Measurements from ENCODE around the gene AFF3.
"Not testable (repeated sequence)": the region's sequence is repeated elsewhere in the genome, so short reads cannot be mapped to it uniquely, and the experiment has no call there.

The AFF3 gene

DNA sequence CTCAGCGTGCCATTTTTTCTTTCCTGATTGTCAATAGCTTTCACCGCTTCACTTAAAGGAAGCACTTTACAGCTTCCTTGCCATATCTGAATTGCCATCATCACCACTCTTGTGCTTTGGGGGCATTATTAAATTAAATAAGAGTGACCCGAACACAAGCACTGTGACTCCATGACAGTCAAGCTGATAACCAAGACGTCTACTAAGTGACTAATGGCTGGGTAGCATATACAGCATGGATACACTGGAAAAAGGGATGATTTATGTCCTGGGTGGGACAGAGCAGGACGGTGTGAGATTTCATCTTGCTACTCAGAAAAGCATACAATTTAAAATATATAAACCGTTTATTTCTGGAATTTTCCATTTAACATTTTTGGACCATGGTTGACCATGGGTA is 24.3 kb upstream of the AFF3 start:
- no peak for TF ChIP-seq ESRRG (CRISPR knock-in tag; IDR thresholded peaks at IDR 0.05)
- no peak for TF ChIP-seq ZNF565 (CRISPR knock-in tag; conservative IDR thresholded peaks at IDR 0.05; ENCODE audit: low read depth)
- ATAC-seq = no peak

DNA sequence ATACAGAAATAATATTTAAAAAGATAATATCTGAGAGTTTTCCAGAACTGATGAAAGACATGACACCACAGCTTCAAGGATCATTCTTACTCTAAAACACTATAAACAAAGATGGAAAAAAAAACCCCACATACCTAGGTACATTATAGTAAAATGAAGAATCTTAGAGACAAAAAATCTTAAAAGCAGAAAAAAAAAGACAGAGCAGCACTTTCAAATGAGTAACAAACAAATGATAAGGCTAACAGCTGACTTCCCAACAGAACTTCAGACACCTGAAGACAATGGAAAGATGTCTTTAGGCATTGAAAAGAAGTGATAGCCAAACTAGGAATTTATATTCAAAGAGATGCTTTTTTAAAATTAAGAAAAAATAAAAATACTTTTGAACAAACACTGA is 21.2 kb upstream of the AFF3 start:
- no peak for ATAC-seq
- TF ChIP-seq ZNF565 (CRISPR knock-in tag; conservative IDR thresholded peaks at IDR 0.05; ENCODE audit: low read depth) = no peak
- TF ChIP-seq ARNTL (CRISPR knock-in tag; IDR thresholded peaks at IDR 0.05; ENCODE audit: borderline replicate concordance, low read depth) = no peak
- TF ChIP-seq, protein P1, sequence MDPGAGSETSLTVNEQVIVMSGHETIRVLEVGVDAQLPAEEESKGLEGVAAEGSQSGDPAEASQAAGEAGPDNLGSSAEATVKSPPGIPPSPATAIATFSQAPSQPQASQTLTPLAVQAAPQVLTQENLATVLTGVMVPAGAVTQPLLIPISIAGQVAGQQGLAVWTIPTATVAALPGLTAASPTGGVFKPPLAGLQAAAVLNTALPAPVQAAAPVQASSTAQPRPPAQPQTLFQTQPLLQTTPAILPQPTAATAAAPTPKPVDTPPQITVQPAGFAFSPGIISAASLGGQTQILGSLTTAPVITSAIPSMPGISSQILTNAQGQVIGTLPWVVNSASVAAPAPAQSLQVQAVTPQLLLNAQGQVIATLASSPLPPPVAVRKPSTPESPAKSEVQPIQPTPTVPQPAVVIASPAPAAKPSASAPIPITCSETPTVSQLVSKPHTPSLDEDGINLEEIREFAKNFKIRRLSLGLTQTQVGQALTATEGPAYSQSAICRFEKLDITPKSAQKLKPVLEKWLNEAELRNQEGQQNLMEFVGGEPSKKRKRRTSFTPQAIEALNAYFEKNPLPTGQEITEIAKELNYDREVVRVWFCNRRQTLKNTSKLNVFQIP (CRISPR knock-in tag; IDR thresholded peaks at IDR 0.05; ENCODE audit: borderline replicate concordance, low read depth) = no peak
- TF ChIP-seq ZFP3 (CRISPR knock-in tag; IDR thresholded peaks at IDR 0.05) = no peak
- no peak for TF ChIP-seq CSDC2 (CRISPR knock-in tag; IDR thresholded peaks at IDR 0.05)
- TF ChIP-seq RARB (CRISPR knock-in tag; IDR thresholded peaks at IDR 0.05) = no peak
- no peak for TF ChIP-seq BACH2 (CRISPR knock-in tag; IDR thresholded peaks at IDR 0.05; ENCODE audit: borderline replicate concordance)
- no peak for TF ChIP-seq ZFP30 (CRISPR knock-in tag; IDR thresholded peaks at IDR 0.05)
- no peak for TF ChIP-seq TCF4 (CRISPR knock-in tag; IDR thresholded peaks at IDR 0.05; ENCODE audit: borderline replicate concordance)
- no peak for TF ChIP-seq ISL1 (CRISPR knock-in tag; IDR thresholded peaks at IDR 0.05)

DNA sequence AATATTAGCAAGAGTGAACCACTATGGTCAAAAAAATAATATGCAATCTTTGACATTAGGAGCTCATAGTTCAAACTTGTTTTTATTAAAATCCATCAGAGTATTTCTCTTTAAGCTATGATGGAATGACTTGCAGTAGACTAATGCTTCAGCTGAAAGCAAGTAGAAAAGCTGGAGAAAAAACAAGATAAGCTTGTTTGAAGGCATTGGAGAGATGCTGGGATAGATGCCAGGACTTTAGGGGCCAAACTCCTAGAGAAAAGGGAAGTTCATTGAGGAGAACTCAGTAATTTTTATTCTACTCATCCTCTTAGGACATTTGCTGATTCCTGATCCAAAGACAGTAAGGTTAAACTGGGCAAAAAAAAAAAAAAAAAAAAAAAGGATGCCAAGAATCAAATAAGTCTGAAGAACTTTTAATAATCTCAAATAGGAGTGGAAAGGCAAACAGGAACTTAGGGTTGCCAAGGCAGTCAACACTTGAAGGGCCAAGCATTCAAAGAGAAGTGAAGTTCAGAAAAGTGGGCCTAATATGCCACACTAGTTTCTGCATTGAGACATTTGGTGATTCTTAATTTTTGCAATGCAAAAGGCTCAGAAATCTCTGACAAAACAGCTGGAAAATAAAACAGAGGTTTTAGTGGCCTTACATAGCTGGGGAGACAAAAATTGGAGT is 19.7 kb upstream of the AFF3 start:
- TF ChIP-seq, protein P2, sequence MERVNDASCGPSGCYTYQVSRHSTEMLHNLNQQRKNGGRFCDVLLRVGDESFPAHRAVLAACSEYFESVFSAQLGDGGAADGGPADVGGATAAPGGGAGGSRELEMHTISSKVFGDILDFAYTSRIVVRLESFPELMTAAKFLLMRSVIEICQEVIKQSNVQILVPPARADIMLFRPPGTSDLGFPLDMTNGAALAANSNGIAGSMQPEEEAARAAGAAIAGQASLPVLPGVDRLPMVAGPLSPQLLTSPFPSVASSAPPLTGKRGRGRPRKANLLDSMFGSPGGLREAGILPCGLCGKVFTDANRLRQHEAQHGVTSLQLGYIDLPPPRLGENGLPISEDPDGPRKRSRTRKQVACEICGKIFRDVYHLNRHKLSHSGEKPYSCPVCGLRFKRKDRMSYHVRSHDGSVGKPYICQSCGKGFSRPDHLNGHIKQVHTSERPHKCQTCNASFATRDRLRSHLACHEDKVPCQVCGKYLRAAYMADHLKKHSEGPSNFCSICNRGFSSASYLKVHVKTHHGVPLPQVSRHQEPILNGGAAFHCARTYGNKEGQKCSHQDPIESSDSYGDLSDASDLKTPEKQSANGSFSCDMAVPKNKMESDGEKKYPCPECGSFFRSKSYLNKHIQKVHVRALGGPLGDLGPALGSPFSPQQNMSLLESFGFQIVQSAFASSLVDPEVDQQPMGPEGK (CRISPR knock-in tag; IDR thresholded peaks at IDR 0.05; ENCODE audit: borderline replicate concordance) = no peak
- TF ChIP-seq PPARA (CRISPR knock-in tag; IDR thresholded peaks at IDR 0.05; ENCODE audit: borderline replicate concordance) = no peak
- no peak for ATAC-seq

DNA sequence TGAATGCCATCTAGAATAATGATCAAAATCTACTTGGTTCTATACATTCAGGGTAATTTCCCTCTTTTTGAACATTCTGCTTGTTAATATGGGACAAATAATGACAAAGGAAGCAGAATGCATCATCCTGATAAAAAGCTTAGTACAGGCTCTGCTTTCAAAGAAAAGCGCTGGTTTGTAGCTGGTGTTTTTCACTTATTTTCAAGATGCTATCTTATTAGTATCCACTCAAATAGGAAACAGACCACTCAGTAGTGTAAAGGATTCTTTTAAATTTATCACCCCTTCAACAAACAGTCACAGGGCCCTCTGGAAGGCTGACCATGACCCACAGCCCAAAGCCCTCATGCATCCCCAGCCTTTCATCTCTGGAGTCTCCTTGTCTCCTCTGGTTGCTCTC is 18.0 kb upstream of the AFF3 start:
- TF ChIP-seq ZNF70 (CRISPR knock-in tag; IDR thresholded peaks at IDR 0.05) (no peak), BACH2 (CRISPR knock-in tag; IDR thresholded peaks at IDR 0.05; ENCODE audit: borderline replicate concordance) (no peak), ZNF565 (CRISPR knock-in tag; conservative IDR thresholded peaks at IDR 0.05; ENCODE audit: low read depth) (no peak), TCF4 (CRISPR knock-in tag; IDR thresholded peaks at IDR 0.05; ENCODE audit: borderline replicate concordance) (peak; percentile 49), PPARA (CRISPR knock-in tag; IDR thresholded peaks at IDR 0.05; ENCODE audit: borderline replicate concordance) (no peak), TOX (CRISPR knock-in tag; IDR thresholded peaks at IDR 0.05; ENCODE audit: borderline replicate concordance) (no peak)
- no peak for ATAC-seq

DNA sequence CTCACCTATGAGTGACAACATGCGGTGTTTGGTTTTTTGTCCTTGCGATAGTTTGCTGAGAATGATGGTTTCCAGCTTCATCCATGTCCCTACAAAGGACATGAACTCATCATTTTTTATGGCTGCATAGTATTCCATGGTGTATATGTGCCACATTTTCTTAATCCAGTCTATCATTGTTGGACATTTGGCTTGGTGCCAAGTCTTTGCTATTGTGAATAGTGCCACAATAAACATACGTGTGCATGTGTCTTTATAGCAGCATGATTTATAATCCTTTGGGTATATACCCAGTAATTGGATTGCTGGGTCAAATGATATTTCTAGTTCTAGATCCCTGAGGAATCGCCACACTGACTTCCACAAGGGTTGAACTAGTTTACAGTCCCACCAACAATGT is 9.4 kb upstream of the AFF3 start:
- not testable (repeated sequence) for ATAC-seq

DNA sequence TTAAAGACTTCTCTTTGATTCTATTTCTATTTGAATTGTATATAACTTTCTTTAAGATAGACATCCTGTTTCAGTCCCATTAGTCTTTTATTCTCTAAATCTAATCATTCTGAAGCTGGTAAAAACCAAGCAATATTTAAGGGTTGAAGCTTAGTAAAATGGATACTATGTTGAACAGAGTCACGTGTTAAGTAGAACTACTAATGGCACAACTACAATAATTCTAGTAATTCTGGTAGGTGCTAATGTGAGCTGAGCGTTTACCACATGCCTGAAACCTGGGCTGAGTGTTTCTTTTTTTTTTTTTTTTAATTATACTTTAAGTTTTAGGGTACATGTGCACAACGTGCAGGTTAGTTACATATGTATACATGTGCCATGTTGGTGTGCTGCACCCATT is 8.9 kb upstream of the AFF3 start:
- no peak for ATAC-seq

DNA sequence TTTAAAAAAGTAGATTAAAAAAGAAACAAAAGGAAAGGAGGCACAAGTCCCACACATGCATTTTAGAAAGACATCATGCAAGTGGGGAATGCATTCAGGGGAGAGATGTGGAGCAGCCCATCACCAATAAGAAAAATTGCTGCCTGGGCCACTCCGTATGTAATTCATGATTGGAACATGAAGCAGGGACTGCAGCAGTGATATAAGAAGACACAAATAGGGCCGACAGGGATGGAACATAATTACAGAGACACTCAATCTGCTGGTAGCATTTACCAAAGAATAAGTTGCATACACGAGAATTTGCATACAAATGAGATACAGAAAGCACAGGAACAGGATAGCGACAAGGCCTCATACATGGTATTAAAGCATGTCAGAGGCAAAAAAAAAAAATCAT is 6.5 kb upstream of the AFF3 start:
- TF ChIP-seq ZNF565 (CRISPR knock-in tag; conservative IDR thresholded peaks at IDR 0.05; ENCODE audit: low read depth) = no peak
- TF ChIP-seq, protein P1 (CRISPR knock-in tag; IDR thresholded peaks at IDR 0.05; ENCODE audit: borderline replicate concordance, low read depth) = no peak
- no peak for TF ChIP-seq PPARA (CRISPR knock-in tag; IDR thresholded peaks at IDR 0.05; ENCODE audit: borderline replicate concordance)
- TF ChIP-seq ZNF8 (CRISPR knock-in tag; IDR thresholded peaks at IDR 0.05) = no peak
- no peak for TF ChIP-seq ZC3H10 (CRISPR knock-in tag; IDR thresholded peaks at IDR 0.05)
- TF ChIP-seq RARB (CRISPR knock-in tag; IDR thresholded peaks at IDR 0.05) = no peak
- no peak for TF ChIP-seq SNAI2 (CRISPR knock-in tag; IDR thresholded peaks at IDR 0.05)
- TF ChIP-seq, protein P3, sequence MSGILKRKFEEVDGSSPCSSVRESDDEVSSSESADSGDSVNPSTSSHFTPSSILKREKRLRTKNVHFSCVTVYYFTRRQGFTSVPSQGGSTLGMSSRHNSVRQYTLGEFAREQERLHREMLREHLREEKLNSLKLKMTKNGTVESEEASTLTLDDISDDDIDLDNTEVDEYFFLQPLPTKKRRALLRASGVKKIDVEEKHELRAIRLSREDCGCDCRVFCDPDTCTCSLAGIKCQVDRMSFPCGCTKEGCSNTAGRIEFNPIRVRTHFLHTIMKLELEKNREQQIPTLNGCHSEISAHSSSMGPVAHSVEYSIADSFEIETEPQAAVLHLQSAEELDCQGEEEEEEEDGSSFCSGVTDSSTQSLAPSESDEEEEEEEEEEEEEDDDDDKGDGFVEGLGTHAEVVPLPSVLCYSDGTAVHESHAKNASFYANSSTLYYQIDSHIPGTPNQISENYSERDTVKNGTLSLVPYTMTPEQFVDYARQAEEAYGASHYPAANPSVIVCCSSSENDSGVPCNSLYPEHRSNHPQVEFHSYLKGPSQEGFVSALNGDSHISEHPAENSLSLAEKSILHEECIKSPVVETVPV (CRISPR knock-in tag; IDR thresholded peaks at IDR 0.05) = no peak
- no peak for TF ChIP-seq ARNTL (CRISPR knock-in tag; IDR thresholded peaks at IDR 0.05; ENCODE audit: borderline replicate concordance, low read depth)
- no peak for ATAC-seq

More for the DNA sequence above, 8.9 kb upstream of the AFF3 start:
- TF ChIP-seq ZNF565 (CRISPR knock-in tag; conservative IDR thresholded peaks at IDR 0.05; ENCODE audit: low read depth) (no peak), ZNF8 (CRISPR knock-in tag; IDR thresholded peaks at IDR 0.05) (no peak), OSR1 (CRISPR knock-in tag; IDR thresholded peaks at IDR 0.05) (no peak), ZFP3 (CRISPR knock-in tag; IDR thresholded peaks at IDR 0.05) (no peak), CSDC2 (CRISPR knock-in tag; IDR thresholded peaks at IDR 0.05) (no peak), ZC3H10 (CRISPR knock-in tag; IDR thresholded peaks at IDR 0.05) (no peak), BACH2 (CRISPR knock-in tag; IDR thresholded peaks at IDR 0.05; ENCODE audit: borderline replicate concordance) (no peak), SNAI2 (CRISPR knock-in tag; IDR thresholded peaks at IDR 0.05) (no peak), GLIS3 (CRISPR knock-in tag; IDR thresholded peaks at IDR 0.05) (no peak)
- TF ChIP-seq, protein P4, sequence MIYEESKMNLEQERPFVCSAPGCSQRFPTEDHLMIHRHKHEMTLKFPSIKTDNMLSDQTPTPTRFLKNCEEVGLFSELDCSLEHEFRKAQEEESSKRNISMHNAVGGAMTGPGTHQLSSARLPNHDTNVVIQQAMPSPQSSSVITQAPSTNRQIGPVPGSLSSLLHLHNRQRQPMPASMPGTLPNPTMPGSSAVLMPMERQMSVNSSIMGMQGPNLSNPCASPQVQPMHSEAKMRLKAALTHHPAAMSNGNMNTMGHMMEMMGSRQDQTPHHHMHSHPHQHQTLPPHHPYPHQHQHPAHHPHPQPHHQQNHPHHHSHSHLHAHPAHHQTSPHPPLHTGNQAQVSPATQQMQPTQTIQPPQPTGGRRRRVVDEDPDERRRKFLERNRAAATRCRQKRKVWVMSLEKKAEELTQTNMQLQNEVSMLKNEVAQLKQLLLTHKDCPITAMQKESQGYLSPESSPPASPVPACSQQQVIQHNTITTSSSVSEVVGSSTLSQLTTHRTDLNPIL (CRISPR knock-in tag; IDR thresholded peaks at IDR 0.05; ENCODE audit: low read depth) = no peak

Data from SK-N-SH treated with all-trans-retinoic acid at 6 μM for 48 hours (cell line).